GM18870 (cell line): ENCODE results near the gene GID4.
"Not testable (repeated sequence)": the region's sequence is repeated elsewhere in the genome, so short reads cannot be mapped to it uniquely, and the experiment has no call there.

ENCODE experiments used
- ATAC-seq: cut with Tn5 transposase; IDR thresholded peaks from one replicate; pipeline ENCODE4 v1.9.1; 2021; ENCODE audit warnings: moderate library complexity; ENCODE audit not compliant: unreplicated experiment

GID4 gene

GRCh38 chr17:18038861-18039534, at the start of gene GID4, which contains the start of gene ATPAF2:
GID4 (plus strand) TSS chr17:18039408; CDS start chr17:18039465, 57 bp downstream.
ATPAF2 (minus strand) TSS chr17:18039168; CDS start chr17:18039013, 155 bp downstream.
- ATAC-seq: peak; percentile 84

GRCh38 chr17:17989618-17990017, 49.6 kb upstream of the GID4 start:
- no peak for ATAC-seq

GRCh38 chr17:17990282-17990681, 48.9 kb upstream of the GID4 start:
- no peak for ATAC-seq

GRCh38 chr17:17993366-17993765, 45.8 kb upstream of the GID4 start:
- ATAC-seq: no peak

GRCh38 chr17:17993852-17994251, 45.4 kb upstream of the GID4 start:
- ATAC-seq: no peak

- ATAC-seq: no peak
Measured at GRCh38 chr17:17994271-17995069, 44.7 kb upstream of the GID4 start.

GRCh38 chr17:17995887-17996286, 43.3 kb upstream of the GID4 start:
- ATAC-seq: not testable (repeated sequence)

- ATAC-seq: no peak
Measured at GRCh38 chr17:17998934-17999333, 40.3 kb upstream of the GID4 start.

GRCh38 chr17:17999364-18000029, 39.7 kb upstream of the GID4 start:
- ATAC-seq: no peak

- ATAC-seq: no peak
Measured at GRCh38 chr17:18000030-18000408, 39.2 kb upstream of the GID4 start.

- ATAC-seq: no peak
Measured at GRCh38 chr17:18002171-18002570, 37.0 kb upstream of the GID4 start.

- no peak for ATAC-seq
Measured at GRCh38 chr17:18004345-18004744, 34.9 kb upstream of the GID4 start.

GRCh38 chr17:18004884-18005305, 34.3 kb upstream of the GID4 start:
- ATAC-seq: no peak

- no peak for ATAC-seq
Measured at GRCh38 chr17:18005496-18005895, 33.7 kb upstream of the GID4 start.

GRCh38 chr17:18006495-18007239, 32.5 kb upstream of the GID4 start:
- ATAC-seq: no peak

- ATAC-seq: no peak
Measured at GRCh38 chr17:18008496-18009268, 30.5 kb upstream of the GID4 start.

GRCh38 chr17:18009609-18010420, 29.4 kb upstream of the GID4 start:
- ATAC-seq: no peak

- no peak for ATAC-seq
Measured at GRCh38 chr17:18011286-18011685, 27.9 kb upstream of the GID4 start.

GRCh38 chr17:18014006-18014405, 25.2 kb upstream of the GID4 start:
- no peak for ATAC-seq
